Stimulated activated CD4-positive, alpha-beta T cell treated with anti-CD3 and anti-CD28 coated beads, TNF-alpha, amount 100 ng/mL, for 24 hours (primary cell): ENCODE data around the gene COL9A3.
"Not testable (repeated sequence)": the region's sequence is repeated elsewhere in the genome, so short reads cannot be mapped to it uniquely, and the experiment has no call there.

Experiments
- DNase-seq, 3 experiments: peaks; one replicate each; pipeline ENCODE4 v3.0.0-alpha.2; 2020; ENCODE audit warnings: low read depth in 3 of 3

Gene COL9A3

DNA sequence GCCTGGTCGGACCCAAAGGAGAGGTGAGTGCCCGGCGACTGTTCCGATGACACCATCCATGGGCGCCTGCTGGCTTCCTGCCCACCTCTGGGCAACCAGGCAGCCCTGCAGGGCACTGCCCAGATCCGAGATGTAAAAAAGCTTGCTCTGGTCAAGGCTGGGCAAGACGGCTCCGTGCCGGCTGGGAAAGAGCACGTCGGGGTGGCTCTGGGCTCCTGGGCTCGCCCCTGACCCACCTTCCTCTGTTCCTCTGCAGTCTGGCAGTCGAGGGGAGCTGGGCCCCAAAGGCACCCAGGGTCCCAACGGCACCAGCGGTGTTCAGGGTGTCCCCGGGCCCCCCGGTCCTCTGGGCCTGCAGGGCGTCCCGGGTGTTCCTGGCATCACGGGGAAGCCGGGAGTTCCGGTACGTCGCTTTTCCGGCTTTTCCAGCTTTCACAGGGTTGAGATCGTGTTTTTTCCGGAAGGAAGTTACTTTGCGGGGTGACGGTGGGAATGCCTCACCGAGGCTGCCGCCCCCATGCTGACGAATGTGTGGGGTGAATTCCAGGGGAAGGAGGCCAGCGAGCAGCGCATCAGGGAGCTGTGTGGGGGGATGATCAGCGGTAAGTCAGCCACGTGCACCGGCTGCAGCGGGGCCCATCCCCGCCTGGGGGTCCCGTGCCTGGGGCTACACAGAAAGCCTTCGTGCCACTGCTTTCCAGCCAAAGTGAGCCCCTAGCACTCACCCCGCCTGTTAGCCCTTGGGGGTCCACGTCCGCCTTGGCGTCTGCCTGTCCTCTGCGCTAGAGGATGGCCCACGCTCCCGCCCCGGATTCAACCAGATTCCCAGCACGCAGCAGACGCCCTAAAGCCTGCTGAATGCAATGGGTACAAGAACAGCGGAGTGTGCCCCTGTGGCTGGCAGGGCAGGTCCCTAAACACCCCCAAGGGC is 19.3 kb downstream of the COL9A3 start:
- no peak for DNase-seq

DNA sequence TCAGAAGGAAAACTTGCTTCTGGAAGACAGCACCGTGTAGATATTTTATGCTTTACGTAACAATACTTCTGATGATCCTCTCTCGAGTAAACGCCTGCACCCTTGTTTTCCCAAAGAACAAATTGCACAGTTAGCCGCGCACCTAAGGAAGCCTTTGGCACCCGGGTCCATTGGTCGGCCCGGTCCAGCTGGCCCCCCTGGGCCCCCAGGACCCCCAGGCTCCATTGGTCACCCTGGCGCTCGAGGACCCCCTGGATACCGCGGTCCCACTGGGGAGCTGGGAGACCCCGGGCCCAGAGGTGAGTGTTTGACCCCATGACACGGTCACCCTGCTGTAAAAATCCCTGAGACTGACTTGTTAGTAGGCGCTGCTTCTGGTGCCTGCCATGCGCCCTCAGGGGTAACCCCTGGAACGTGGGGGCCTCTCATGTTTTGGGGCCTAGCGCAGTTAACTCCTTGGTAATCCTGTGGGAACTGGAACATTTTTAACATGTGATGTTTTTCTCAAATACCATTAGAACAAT is 20.2 kb downstream of the COL9A3 start:
- no peak for DNase-seq

DNA sequence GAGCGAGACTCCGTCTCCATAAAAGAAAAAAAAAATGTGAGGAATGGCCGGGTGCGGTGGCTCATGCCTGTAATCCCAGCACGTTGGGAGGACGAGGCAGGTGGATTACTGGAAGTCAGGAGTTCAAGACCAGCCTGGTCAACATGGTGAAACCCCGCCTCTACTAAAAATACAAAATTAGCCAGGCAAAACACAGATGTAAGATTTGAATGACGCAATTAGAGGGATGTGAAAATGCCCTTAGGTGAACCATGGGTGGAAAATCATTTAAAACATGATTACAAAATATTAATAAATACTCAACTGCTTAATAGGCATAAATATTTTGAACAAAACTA is 20.9 kb downstream of the COL9A3 start:
- no peak for DNase-seq

DNA sequence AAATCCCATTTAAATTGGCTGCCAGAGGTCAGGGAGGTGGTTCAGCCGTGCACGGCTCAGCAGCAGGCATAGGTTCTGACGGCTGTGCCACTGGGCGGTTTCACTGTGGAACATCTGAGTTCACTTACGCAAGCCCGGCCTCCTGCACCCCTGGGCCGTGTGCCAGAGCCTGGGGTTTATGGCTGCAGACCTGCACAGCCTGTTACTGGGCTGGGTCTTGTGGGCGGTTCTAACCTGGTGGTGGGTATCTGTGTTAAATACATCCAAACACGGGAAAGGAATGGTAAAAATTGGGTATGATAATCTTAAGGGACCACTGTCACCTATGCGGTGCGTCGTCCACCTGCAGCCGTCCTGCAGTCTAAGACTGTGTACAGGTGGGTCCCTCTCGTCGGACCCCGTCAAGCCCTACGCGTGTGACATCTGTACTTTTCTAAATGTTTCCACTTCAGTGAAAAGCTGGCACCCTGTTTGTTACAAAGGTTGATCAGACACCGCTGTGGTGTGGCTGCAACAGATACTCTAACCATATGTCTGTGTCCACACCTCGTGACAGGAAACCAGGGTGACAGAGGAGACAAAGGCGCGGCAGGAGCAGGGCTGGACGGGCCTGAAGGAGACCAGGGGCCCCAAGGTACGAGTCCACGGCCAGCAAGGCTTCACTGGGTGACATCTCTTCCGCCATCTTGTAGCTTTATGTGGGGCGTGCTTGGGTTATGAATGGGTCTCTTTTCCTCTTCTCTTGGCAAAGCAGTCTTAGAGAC is 21.5 kb downstream of the COL9A3 start:
- no peak for DNase-seq

DNA sequence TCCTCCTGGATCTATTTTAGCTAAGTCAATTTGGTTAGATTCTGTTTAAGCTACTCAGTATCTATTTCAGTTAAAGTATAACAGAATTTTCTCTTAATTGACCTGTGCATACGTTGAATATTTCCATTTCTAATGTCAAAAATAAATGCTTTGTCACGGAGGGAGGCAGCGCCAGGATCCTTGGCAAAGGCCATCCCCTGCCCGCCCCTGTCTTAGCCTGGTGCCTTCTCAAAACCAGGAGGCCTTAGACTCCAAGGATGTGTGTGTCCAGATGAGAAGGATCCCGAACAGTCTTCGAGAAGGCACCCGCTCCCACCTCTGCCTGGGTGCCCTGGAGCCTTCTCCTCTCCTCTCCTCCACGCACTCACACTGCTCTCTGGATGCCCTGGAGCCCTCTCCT is 22.4 kb downstream of the COL9A3 start:
- no peak for DNase-seq

DNA sequence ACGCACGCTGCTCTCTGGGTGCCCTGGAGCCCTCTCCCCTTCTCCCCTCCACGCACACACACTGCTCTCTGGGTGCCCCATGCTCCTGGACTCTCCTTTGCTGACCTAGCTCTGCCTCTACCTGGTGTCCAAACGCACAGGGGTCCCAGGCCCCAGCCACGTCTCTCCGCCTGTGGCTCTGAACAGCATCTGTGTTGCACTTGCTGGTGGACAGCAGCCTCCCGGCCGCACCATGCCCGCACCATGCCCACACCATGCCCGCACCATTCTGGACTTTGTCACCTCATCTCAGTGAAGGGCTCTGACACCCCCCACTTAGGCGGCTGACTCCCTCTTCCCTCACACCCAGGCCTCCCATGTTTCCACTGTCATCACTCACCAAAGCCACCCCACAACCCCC is 23.0 kb downstream of the COL9A3 start:
- DNase-seq, result no peak

DNA sequence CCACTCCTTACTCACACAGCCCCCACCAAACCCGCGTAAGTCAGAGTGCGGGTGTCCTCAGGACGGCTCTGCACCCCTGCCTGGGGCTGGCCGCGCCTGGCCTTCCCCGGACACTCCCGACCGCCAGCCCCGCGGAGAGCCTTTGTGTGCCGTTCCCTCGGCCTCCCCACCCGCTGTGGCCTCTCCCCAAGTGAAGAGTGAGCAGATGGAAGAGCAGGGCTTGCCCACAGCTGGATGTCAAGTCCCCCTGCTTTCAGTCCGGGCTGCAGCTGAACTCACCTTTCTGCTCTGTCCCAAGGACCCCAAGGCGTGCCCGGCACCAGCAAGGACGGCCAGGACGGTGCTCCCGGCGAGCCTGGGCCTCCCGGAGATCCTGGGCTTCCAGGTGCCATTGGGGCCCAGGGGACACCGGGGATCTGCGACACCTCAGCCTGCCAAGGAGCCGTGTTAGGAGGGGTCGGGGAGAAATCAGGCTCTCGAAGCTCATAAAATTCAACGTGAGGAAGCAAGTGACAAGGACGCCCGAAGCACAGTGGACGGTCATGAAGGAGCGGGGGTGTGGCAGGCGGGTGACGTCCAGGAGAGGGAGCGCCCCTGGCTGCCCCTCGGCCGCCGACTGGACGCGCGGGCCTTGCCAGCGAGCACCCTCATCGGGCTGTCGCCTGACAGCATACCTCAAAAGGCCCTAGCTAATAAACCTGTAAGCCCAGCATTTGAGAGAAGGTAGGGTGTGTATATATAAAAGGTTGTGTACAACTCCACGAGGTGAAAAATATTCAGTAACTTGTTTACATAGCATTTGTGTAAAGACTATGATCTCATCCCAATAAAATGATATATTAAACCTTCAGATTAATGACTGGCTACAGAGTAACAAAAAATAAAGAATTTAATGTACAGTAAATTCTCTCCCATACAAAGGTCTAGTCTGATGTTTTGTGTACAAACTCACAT is 23.7 kb downstream of the COL9A3 start:
- DNase-seq, result no peak

DNA sequence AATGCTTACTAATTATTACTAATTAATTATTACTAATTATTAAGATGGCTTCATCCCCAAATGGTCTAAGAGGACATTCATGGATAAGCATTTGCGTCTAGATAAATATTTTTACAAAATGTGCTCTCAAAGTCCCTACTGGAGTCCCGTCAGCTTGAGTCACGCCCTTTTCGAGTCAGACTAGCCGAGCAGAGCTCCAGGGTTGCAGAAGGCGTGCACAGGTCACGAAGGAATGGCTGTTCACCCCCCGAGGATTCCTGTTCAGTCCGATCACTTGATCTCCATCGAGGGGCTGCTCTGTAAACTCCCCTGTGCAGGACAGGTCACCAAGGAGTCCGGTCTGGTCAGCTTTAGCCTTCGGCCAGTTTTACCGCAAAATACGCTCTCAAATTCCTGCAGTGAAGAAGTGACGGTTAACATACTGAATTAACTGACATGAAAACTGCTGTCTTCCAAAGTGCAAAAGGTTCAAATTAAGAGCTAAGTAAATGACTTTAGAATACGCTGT is 24.9 kb downstream of the COL9A3 start:
- DNase-seq, result no peak

DNA sequence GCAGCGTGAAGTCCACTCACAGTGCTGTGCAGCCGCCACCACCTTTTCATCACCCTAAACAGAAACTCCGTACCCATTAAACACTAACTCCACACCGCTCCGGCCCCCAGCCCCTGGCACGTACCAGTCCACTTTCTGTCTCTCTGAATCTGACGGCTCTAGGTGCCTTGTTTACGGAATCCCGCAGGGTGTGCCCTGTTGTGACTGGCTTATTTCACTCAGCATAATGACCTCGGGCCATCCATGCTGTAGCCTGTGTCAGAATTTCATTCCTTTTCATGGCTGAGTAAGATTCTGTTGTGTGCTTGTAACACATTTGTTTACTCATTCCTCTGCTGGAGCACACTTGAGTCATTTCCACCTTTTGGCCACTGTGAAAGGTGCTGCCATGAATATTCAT is 26.8 kb downstream of the COL9A3 start:
- no peak for DNase-seq

DNA sequence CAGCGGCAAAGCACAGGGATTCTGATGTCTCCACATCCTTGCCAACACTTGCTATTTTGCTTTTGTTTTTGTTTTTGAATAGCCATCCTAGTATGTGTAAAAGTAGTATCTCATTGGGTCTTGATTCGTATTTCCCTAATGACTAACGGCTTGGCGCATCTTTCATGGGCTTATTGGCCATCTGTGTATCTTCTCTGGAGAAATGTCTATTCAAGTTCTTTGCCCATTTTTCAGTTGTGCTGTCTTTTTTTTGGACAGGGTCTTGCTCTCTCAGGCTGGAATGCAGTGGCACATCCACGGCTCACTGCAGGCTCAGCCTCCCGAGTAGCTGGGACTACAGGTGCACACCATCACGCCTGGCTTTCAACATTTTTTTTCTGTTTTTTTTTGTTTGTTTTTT is 27.3 kb downstream of the COL9A3 start:
- no peak for DNase-seq

DNA sequence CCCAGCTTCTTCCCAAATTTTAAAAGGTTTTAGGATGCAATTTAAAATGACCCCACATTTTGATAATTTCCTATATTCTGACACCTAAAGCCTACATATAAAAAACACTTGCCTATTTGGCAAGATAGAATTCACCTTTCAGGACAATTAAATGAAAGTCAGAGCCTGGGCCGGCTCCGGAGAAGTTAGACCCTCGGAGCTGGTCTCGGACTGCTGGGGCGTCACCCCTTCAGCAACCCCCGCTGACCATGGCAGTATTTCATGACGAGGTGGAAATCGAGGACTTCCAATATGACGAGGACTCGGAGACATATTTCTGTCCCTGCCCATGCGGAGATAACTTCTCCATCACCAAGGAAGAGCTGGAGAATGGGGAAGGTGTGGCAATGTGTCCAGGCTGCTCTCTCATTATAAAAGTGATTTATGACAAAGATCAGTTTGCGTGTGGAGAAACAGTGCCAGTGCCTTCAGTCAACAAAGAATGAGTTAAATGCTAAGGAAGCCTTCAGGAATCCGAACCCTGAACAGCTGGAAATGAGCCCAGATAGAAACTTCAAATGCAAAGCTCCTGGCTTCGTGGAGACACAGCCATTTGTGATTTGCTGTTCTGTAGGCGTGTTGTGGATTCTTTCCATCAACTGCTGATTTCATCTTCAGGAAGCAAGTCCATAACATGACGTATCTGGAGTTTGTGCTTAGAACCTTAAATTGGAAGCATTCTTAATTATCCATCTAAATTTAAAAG is 28.7 kb downstream of the COL9A3 start:
- no peak for DNase-seq

DNA sequence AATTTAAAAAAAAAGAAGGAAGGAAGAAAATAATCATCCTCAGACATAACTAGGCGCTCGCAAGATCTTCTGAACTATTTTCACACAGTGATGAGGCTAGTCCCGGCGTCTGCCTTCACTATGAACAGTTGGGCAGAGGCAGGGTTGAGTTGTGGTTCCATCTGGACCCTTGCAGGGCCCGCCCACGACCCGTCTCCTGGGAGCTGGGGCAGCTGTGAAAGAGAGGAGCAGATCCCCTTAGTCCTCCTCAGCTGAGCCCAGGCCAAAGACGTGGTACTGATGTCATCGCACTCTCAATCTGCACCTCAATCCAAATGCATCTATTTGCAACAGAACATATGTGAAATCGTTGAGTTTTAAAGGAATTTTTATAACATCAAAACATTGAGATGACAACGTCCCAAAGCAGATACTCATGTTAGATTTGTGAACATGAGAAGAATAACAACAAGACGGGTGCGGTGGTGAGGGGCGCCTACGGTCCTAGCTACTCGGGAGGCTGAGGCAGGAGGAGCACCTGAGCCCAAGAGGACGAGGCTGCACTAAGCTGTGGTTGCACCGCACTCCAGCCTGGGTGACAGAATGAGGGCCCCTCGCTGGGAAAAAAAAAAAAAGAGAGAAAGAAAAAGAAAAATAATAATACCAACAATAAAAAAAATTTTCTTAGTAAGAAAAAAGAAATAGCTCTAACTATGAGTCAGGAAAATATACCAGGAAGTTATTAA is 29.5 kb downstream of the COL9A3 start:
- DNase-seq, result no peak

DNA sequence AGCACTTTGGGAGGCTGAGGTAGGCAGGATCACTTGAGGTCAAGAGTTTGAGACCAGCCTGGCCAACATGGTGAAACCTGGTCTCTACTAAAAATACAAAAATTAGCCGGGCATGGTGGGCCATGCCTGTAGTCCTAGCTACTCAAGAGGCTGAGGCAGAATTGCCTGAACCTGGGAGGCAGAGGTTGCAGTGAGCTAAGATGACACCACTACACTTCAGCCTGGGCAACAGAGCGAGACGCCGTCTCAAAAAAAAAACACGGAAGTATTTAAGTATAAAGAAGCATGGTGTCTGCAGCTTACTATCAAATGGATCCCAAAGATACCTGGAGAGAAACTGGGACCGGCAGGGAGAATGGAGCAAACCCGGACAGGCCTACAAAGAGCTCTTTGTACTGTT is 32.1 kb downstream of the COL9A3 start:
- DNase-seq, result not testable (repeated sequence)

DNA sequence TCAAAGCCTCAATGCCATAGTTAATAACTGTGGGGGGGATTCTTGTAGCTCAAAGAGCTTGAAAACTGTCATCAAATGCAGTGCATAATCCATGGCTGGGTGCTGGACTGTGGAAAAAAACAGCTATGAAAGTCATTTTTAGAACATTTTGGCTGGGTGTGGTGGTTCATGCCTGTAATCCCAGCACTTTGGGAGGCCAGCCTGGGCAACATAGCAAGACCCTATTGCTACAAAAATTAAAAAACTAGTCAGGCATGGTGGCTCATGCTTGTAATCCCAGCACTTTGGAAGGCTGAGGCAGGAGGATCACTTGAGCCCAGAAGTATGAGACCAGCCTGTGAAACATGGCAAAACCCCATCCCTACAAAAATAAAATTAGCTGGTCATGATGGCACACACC is 32.6 kb downstream of the COL9A3 start:
- no peak for DNase-seq

DNA sequence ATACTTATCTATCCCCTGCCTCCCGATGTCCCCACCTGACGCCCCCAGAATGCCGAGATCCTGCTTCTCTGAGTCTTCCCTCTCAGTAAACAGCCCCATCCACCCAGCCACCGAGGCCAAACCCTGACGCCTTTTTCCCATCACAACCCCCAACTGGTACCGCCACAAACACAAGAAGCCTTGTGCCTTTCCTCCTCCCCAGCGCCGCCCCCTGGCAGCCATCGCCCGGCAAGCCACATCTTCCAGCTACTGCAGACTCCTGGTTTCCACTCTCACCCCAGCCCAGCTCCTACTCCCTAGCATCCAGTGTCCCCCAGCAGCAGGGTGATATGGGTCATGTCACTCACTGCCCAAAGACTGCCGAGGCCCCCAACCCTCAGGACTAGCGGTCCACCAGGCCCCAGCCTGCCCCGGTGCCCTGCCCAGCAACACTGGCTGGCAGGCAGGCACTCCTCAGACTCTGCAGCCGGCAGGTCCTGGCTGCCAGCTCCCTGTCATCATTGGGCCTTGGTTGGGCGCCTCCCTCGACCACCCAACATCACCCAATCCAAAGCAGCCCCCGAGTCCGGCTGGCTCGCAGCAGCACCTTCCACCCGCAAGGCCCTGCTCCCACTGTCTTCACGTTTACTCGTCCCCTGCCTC is 33.6 kb downstream of the COL9A3 start:
- no peak for DNase-seq

DNA sequence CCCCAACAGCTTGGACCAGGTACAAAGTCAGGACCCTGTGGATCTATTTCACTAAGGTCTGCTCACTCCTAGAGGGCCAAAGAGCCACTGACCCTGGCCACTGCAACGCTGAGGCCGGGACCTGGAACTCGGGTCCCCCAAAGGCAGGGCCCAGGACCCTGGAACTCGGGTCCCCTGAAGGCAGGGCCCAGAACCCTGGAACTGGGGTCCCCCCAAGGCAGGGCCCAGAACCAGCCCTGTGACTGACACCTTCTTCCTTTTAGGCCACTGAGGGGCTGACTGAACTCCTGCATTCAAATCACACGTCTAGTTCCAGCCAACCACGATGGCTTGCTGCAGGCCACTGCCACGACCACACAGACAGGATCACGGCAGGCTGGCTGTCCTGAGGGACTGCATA is 35.3 kb downstream of the COL9A3 start:
- no peak for DNase-seq

DNA sequence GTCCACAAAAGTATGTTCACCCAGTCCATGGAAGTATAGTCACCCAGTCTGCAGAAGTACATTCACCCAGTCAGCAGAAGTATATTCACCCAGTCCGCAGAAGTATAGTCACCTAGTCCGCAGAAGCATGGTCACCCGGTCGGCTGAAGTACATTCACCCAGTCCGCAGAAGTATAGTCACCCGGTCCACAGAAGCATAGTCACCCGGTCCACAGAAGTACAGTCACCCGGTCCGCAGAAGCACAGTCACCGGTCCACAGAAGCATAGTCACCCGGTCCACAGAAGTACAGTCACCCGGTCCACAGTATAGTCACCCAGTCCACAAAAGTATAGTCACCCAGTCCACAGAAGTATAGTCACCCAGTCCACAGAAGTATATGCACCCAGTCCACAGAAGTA is 36.0 kb downstream of the COL9A3 start:
- no peak for DNase-seq

DNA sequence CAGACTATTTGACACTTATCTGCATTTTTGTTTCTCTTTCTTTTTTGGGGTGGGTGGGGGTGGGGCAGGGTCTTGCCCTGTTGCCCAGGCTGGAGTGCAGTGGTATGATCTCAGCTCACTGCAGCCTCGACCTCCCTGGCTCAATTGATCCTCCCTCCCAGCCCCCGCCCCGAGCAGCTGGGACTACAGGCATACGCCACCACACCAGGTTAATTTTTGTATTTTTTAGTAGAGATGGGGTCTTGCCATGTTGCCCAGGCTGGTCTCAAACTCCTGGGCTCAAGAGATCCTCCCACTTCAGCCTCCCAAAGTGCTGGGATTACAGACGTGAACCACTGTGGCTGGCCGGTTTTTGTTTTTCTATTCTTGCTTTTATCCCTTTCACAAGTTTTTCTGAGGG is 36.5 kb downstream of the COL9A3 start:
- DNase-seq, result not testable (repeated sequence)

DNA sequence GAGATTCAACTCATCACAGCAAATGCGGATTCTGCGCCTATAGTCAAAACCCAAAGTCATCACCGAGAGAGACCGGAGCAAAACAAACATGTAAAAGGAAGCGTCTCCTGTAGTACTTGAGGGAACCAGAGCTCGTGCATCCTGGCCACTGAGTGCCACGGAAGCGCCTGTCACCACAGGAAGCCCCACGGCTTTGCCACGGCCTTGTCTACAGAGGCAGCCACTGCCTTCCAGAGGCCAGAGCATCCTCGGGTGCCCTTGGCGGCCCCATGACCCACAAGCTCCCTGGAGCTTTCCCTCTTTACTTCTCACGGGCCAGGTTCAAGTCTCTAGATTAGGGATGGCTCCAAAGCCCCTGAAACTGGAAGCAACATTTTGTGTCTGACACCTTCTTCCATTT is 37.3 kb downstream of the COL9A3 start:
- DNase-seq, result no peak

DNA sequence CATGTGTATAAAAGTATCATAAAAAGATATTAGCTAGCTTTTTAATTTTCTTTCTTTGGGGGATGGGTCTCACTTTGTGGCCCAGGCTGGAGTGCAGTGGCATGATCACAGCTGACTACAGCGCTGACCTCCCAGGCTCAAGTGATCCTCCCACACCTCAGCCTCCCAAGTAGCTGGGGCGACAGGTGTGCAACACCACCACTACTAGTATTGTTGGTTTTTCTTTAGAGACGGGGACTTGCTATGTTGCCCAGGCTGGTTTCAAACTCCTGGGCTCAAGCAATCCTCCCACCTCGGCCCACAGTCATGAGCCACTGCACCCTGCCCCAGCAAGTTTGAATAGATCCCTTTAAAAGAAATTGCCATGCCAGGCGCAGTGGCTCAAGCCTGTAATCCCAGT is 38.3 kb downstream of the COL9A3 start:
- no peak for DNase-seq
